Erythroblast (primary cell): ENCODE data around the gene KCNH1.

Experiments
- DNase-seq, 2 experiments: peaks; one replicate each; lab custom pipeline; 2025; lab: John Stamatoyannopoulos, UW
- GATA1 ChIP-seq: IDR thresholded peaks from 2 replicates; pipeline ENCODE4 v1.6.1; 2011; ENCODE audit warnings: low read depth, mild to moderate bottlenecking, control low read depth, low read length, moderate library complexity
- POLR2A ChIP-seq: IDR thresholded peaks from 2 replicates; pipeline ENCODE4 v1.6.1; 2011; ENCODE audit warnings: mild to moderate bottlenecking, low read length

KCNH1 gene

DNA sequence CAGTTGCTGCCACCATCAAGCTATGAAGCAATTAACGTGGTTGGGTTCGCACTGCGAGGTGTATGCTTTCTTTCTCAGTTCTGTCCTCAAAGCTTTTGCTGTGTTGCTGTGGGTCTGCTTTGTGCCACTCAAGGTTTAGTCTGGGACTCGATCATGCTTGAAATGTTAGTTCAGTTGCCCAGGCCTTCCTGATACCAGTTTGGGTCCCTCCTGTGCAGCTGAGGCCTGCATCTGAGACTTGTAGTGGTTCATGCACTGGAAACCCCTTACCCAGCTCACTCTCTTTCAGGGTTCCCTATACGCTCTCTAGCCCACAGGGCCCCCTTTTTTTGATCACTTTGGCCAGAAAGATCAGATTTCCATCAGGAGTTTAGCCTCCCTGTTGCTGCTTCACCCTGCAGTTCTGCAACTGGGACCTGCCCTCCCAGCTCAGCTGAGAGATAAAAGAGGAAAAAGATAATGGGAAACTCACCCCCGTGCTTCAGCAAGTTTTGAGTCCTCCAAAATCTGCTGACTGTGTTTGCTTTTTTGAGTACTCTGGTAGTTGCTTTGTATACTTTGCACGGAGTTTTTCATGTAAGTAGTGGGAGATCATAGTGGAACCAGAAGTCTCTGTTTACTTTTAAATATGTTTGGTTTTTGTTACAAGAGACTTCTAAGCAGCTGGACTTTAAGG lies 488.2 kb downstream of the KCNH1 start:
- TF ChIP-seq POLR2A (no peak), GATA1 (no peak)
- no peak for DNase-seq

- TF ChIP-seq GATA1 (no peak), POLR2A (no peak)
- DNase-seq: no peak
Observed at GRCh38 chr1:210641582-210641981, 492.4 kb downstream of the KCNH1 start.

GRCh38 chr1:210635108-210635507 lies 498.8 kb downstream of the KCNH1 start:
- no peak for DNase-seq
- no peak for TF ChIP-seq GATA1
- TF ChIP-seq POLR2A: no peak

DNA sequence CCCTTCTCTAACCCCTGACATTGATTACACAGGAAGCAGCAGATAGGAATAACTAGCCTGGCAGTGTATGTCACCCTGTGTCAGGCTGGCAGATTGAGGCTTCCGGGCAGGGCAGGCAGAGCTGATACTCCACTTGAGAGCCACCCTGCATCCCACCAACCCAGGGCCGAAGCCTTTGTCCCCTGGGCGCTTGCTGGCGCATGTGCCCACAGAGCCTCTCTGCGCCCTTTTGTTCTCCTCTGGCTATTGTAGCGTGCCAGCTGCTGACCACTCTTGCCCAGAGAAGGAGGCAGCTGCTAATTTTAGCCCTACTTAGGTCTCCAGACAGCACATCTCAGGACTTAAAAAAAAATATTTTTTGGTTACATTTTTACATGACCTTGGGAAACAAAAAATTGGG lies 500.3 kb downstream of the KCNH1 start:
- DNase-seq: no peak
- no peak for TF ChIP-seq POLR2A
- TF ChIP-seq GATA1: no peak

DNA sequence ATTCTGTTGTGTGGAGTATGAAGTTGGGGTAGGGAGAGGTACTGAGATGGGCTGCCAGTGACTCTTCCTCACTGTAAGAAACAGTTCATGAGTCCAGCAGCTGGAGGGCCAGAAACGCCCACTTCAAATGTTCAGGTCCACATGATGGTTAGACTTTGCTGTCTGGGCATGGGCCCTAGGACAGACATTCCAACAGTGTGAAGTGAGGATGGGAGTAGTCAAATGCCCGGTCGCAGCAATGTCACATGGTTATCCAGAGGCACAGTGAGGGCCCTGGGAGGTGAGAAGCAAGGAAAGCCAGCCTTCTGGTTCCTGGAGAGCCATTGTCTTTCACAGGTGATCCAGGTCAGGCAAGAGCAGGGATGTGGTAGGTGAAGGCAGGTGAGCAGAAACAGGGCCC lies 500.8 kb downstream of the KCNH1 start:
- no peak for DNase-seq
- TF ChIP-seq POLR2A (no peak), GATA1 (no peak)

DNA sequence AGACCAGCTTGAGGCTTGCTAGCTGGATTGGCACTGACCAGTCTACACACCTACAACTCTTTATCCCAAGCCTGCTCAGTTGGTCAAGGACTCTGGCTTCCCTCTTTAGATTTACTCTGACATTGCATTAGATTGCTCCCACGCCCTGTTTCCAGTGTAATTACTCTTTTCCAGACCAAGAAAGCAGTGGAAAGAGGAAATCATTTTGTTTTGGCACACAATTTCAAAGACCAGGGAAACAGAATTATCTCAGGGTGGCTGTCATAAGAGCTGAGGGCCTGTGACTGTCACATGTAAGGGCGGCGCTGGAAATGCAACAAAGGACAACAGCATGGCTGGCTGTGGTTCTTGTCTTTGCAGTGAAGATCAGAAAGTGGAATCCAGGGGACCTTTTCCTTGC lies 502.5 kb downstream of the KCNH1 start:
- no peak for DNase-seq
- no peak for TF ChIP-seq GATA1
- TF ChIP-seq POLR2A: no peak

GRCh38 chr1:210629276-210629675 lies 504.7 kb downstream of the KCNH1 start:
- TF ChIP-seq POLR2A (no peak), GATA1 (no peak)
- no peak for DNase-seq

- no peak for DNase-seq
- no peak for TF ChIP-seq GATA1
- no peak for TF ChIP-seq POLR2A
Observed at GRCh38 chr1:210627755-210628154, 506.2 kb downstream of the KCNH1 start.
